ENCODE results near the gene EIF4E.

DNA sequence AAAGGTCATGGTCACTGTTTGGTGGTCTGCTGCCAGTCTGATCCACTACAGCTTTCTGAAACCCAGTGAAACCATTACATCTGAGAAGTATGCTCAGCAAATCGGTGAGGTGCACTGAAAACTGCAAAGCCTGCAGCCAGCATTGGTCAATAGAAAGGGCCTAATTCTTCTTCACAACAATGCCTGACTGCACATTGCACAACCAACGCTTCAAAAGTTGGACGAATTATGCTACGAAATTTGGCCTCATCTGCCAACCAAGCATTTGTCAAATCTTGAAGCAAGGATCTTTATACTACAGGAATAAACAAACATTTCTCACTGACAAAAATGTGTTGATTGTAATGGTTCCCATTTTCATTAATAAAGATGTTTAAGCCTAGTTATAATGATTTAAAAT, 90.4 kb downstream of the EIF4E start:
- TF ChIP-seq, protein P1, sequence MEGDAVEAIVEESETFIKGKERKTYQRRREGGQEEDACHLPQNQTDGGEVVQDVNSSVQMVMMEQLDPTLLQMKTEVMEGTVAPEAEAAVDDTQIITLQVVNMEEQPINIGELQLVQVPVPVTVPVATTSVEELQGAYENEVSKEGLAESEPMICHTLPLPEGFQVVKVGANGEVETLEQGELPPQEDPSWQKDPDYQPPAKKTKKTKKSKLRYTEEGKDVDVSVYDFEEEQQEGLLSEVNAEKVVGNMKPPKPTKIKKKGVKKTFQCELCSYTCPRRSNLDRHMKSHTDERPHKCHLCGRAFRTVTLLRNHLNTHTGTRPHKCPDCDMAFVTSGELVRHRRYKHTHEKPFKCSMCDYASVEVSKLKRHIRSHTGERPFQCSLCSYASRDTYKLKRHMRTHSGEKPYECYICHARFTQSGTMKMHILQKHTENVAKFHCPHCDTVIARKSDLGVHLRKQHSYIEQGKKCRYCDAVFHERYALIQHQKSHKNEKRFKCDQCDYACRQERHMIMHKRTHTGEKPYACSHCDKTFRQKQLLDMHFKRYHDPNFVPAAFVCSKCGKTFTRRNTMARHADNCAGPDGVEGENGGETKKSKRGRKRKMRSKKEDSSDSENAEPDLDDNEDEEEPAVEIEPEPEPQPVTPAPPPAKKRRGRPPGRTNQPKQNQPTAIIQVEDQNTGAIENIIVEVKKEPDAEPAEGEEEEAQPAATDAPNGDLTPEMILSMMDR (conservative IDR thresholded peaks at IDR 0.05; ENCODE audit: low read depth, low read length), result no peak
- no peak for TF ChIP-seq EZH2 (IDR thresholded peaks at IDR 0.05; ENCODE audit: borderline replicate concordance, low read depth, low read length, poor library complexity, severe bottlenecking)
